GM21737 (cell line): Measurements from ENCODE around the gene CNOT4.
"Not testable (repeated sequence)": the region's sequence is repeated elsewhere in the genome, so short reads cannot be mapped to it uniquely, and the experiment has no call there.

ENCODE experiments used
- ATAC-seq: cut with Tn5 transposase; IDR thresholded peaks from one replicate; pipeline ENCODE4 v1.9.1; 2021; ENCODE audit warnings: mild to moderate bottlenecking, moderate library complexity; ENCODE audit not compliant: unreplicated experiment

Gene CNOT4

GRCh38 chr7:135328526-135328925 is 181.4 kb downstream of the CNOT4 start:
- ATAC-seq, result no peak

GRCh38 chr7:135328053-135328452 is 181.8 kb downstream of the CNOT4 start:
- ATAC-seq, result no peak

DNA sequence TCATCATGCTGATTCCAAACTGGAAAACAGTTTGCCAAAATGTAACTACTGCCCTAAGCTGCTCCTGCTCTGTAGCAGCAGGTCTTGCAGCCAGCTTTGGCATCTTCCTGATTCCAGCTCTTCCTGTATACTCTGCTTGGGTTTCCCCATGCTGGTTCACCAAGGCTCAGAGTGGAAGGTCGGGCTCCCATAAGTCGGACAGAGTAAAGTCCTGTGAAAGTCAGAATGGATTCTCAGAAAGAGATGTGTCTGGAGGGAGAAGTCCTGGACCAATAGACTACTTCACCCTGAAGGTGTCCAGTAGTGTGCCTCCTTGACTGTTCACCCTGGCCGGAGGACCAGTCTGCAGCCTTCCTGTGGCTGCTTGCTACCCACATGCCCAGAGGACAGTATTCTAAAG is 182.4 kb downstream of the CNOT4 start:
- no peak for ATAC-seq

GRCh38 chr7:135326636-135327280 is 183.1 kb downstream of the CNOT4 start:
- no peak for ATAC-seq

DNA sequence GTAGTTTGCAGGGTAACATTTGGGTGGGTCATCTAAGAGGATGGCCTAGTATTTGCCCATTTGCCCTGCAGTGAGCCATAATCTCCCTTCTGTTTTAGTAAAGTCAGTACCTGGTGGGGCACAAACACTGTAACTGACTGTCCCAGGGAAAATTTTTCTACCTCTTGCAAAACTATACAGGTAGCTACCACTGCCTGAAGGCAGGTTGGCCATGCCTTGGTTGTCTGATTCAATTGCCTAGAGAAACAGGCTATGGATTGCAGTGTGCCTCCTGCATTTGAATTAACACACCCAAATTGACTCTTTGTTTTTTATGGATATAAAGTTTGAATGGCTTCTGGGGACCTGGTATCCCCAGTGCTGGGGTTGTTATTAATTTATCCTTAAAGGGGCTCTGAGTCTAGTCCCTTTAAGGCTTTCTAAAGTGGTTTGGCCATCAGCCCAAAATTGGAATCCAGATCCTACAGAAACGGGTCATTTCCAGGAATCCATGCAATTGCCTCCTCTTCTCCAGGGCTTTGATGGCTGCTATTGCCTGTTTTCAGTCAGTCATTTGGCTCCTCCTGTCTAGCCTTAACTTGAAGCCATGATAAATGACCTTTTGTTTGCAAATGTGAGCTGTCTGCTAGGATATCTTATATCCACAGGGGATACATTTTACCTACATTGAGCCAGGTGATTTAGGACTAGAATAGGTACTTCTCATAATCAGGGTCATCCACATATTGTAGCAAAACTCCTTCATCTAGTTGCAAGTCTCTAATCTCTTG is 187.1 kb downstream of the CNOT4 start:
- ATAC-seq, result no peak

- no peak for ATAC-seq
These were observed 188.3 kb downstream of the CNOT4 start for GRCh38 chr7:135321556-135321955.

GRCh38 chr7:135320953-135321352 is 188.9 kb downstream of the CNOT4 start:
- ATAC-seq, result not testable (repeated sequence)

- no peak for ATAC-seq
These were observed 189.6 kb downstream of the CNOT4 start for GRCh38 chr7:135320268-135320667.

GRCh38 chr7:135317676-135318325 is 192.1 kb downstream of the CNOT4 start:
- no peak for ATAC-seq

- no peak for ATAC-seq
These were observed 193.1 kb downstream of the CNOT4 start for GRCh38 chr7:135316648-135317313.

- no peak for ATAC-seq
These were observed 195.9 kb downstream of the CNOT4 start for GRCh38 chr7:135313971-135314370.
